ENCODE measurements around the gene FTCDNL1.

Gene FTCDNL1

GRCh38 chr2:199772035-199772976 is 78.7 kb downstream of the FTCDNL1 start:
- peak; percentile 4 for DNase-seq
- Histone ChIP-seq H3K4me1 (ENCODE audit: control insufficient read depth, insufficient read depth, low read depth, low read length) (no peaks in the 10 kb centered on the region), H2BK12ac (ENCODE audit: low read length in 2 of 2) (no peak overlapping the region), H3K23ac (ENCODE audit: low read length in 2 of 2) (no peak overlapping the region), H3K27me3 (ENCODE audit: control insufficient read depth in 1 of 2, insufficient read depth in 1 of 2, low read length in 2 of 2) (no peaks in the 10 kb centered on the region), H3K27ac (ENCODE audit: low read length, poor library complexity, severe bottlenecking) (no peak overlapping the region), H2AFZ (ENCODE audit: low read depth, low read length) (no peak overlapping the region), H2AK5ac (ENCODE audit: low read length, severe bottlenecking) (no peak overlapping the region), H3K4ac (ENCODE audit: low read depth in 1 of 2, low read length in 2 of 2) (no peak overlapping the region), H3K4me2 (ENCODE audit: low read length, poor library complexity, severe bottlenecking) (no peak overlapping the region), H3K9me3 (ENCODE audit: control insufficient read depth, low read length) (no peaks in the 10 kb centered on the region), H2BK15ac (ENCODE audit: low read depth, poor library complexity, severe bottlenecking) (no peak overlapping the region), H3K18ac (ENCODE audit: low read depth in 1 of 2, low read length in 2 of 2) (no peak overlapping the region), H3K14ac (ENCODE audit: low read length in 2 of 2) (no peak overlapping the region), H3K9ac (ENCODE audit: low read length) (no peak overlapping the region), H2BK5ac (ENCODE audit: low read depth, low read length, poor library complexity, severe bottlenecking) (no peak overlapping the region), H3K4me3 (ENCODE audit: insufficient read depth in 1 of 2, low read depth in 1 of 2, low read length in 2 of 2) (no peak overlapping the region), H3K36me3 (ENCODE audit: control insufficient read depth in 1 of 2, insufficient read depth in 2 of 2, low read depth in 1 of 2, low read length in 2 of 2) (no peaks in the 10 kb centered on the region), H3K79me1 (replicated peaks; ENCODE audit: low read length, poor library complexity, severe bottlenecking) (no peaks in the 10 kb centered on the region), H2BK120ac (ENCODE audit: low read depth, low read length) (no peak overlapping the region), H4K8ac (ENCODE audit: low read length) (no peak overlapping the region), H4K91ac (ENCODE audit: low read length) (no peak overlapping the region)
- 81% methylated on average over 12 of the region's 12 CpGs for WGBS

DNA sequence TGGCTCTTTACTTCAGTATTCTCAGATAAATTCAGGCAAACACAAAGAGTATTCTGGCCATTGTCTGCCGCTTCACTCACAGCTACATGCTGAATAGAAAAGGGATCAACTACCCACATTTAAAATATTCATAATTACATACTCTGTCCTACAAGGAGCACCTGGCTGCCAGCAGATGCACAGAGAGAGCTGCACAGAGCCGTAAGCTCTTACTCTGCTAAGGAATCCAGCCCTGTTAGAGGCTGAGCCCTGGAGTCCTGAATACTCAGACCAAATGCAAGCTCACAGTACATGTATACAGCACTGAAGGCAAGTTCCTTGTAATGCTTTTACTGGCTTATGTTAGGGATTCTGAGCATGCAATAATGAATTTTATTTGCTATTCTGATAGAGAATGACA is 80.3 kb downstream of the FTCDNL1 start:
- H3K23ac ChIP-seq (ENCODE audit: low read length in 2 of 2): no peak overlapping the region
- H2AK5ac ChIP-seq (ENCODE audit: low read length, severe bottlenecking): no peak overlapping the region
- 95% methylated on average over 2 of the region's 2 CpGs for WGBS
- no peak overlapping the region for H2BK12ac ChIP-seq (ENCODE audit: low read length in 2 of 2)
- H4K91ac ChIP-seq (ENCODE audit: low read length): no peak overlapping the region
- H3K9me3 ChIP-seq (ENCODE audit: control insufficient read depth, low read length): no peaks in the 10 kb centered on the region
- H4K8ac ChIP-seq (ENCODE audit: low read length): no peak overlapping the region
- H3K4me1 ChIP-seq (ENCODE audit: control insufficient read depth, insufficient read depth, low read depth, low read length): no peaks in the 10 kb centered on the region
- no peaks in the 10 kb centered on the region for H3K27me3 ChIP-seq (ENCODE audit: control insufficient read depth in 1 of 2, insufficient read depth in 1 of 2, low read length in 2 of 2)
- no peak overlapping the region for H3K9ac ChIP-seq (ENCODE audit: low read length)
- no peak overlapping the region for H3K4me2 ChIP-seq (ENCODE audit: low read length, poor library complexity, severe bottlenecking)
- H2BK15ac ChIP-seq (ENCODE audit: low read depth, poor library complexity, severe bottlenecking): no peak overlapping the region
- no peak overlapping the region for H2BK5ac ChIP-seq (ENCODE audit: low read depth, low read length, poor library complexity, severe bottlenecking)
- no peak overlapping the region for H3K4ac ChIP-seq (ENCODE audit: low read depth in 1 of 2, low read length in 2 of 2)
- no peak overlapping the region for H2AFZ ChIP-seq (ENCODE audit: low read depth, low read length)
- H3K79me1 ChIP-seq (replicated peaks; ENCODE audit: low read length, poor library complexity, severe bottlenecking): no peaks in the 10 kb centered on the region
- H3K14ac ChIP-seq (ENCODE audit: low read length in 2 of 2): no peak overlapping the region
- H3K18ac ChIP-seq (ENCODE audit: low read depth in 1 of 2, low read length in 2 of 2): no peak overlapping the region
- no peak overlapping the region for H3K27ac ChIP-seq (ENCODE audit: low read length, poor library complexity, severe bottlenecking)
- no peak overlapping the region for H3K4me3 ChIP-seq (ENCODE audit: insufficient read depth in 1 of 2, low read depth in 1 of 2, low read length in 2 of 2)
- no peak overlapping the region for H2BK120ac ChIP-seq (ENCODE audit: low read depth, low read length)
- H3K36me3 ChIP-seq (ENCODE audit: control insufficient read depth in 1 of 2, insufficient read depth in 2 of 2, low read depth in 1 of 2, low read length in 2 of 2): no peaks in the 10 kb centered on the region
- no peak for DNase-seq

DNA sequence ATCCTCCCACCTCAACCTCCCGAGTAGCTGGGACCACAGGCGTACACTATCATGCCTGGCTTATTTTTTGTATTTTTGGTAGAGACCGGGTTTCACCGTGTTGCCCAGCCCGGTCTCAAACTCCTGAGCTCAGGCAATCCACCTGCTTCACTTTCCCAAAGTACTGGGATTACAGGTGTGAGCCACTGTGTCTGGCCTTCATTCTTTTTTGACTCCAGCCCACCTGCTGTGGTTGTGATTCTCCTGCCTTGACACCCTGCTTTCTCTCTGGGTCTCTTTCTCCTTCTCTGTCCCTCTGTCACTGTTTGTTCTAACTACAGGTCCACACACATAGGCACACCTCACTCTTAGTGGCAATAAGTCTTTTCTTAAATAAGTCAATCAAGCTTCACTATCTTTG is 85.3 kb downstream of the FTCDNL1 start:
- Histone ChIP-seq H3K36me3 (ENCODE audit: control insufficient read depth in 1 of 2, insufficient read depth in 2 of 2, low read depth in 1 of 2, low read length in 2 of 2) (no peaks in the 10 kb centered on the region), H2AK5ac (ENCODE audit: low read length, severe bottlenecking) (no peak overlapping the region), H3K9me3 (ENCODE audit: control insufficient read depth, low read length) (no peaks in the 10 kb centered on the region), H2BK120ac (ENCODE audit: low read depth, low read length) (no peak overlapping the region), H3K27ac (ENCODE audit: low read length, poor library complexity, severe bottlenecking) (no peak overlapping the region), H3K4me2 (ENCODE audit: low read length, poor library complexity, severe bottlenecking) (no peak overlapping the region), H2BK15ac (ENCODE audit: low read depth, poor library complexity, severe bottlenecking) (no peak overlapping the region), H3K18ac (ENCODE audit: low read depth in 1 of 2, low read length in 2 of 2) (no peak overlapping the region), H3K79me1 (replicated peaks; ENCODE audit: low read length, poor library complexity, severe bottlenecking) (no peaks in the 10 kb centered on the region), H4K8ac (ENCODE audit: low read length) (no peak overlapping the region), H3K23ac (ENCODE audit: low read length in 2 of 2) (no peak overlapping the region), H2AFZ (ENCODE audit: low read depth, low read length) (no peak overlapping the region), H3K14ac (ENCODE audit: low read length in 2 of 2) (no peak overlapping the region), H3K4me3 (ENCODE audit: insufficient read depth in 1 of 2, low read depth in 1 of 2, low read length in 2 of 2) (no peak overlapping the region), H4K91ac (ENCODE audit: low read length) (no peak overlapping the region), H3K4ac (ENCODE audit: low read depth in 1 of 2, low read length in 2 of 2) (no peak overlapping the region), H2BK5ac (ENCODE audit: low read depth, low read length, poor library complexity, severe bottlenecking) (no peak overlapping the region), H3K4me1 (ENCODE audit: control insufficient read depth, insufficient read depth, low read depth, low read length) (no peaks in the 10 kb centered on the region), H3K9ac (ENCODE audit: low read length) (no peak overlapping the region), H2BK12ac (ENCODE audit: low read length in 2 of 2) (no peak overlapping the region), H3K27me3 (ENCODE audit: control insufficient read depth in 1 of 2, insufficient read depth in 1 of 2, low read length in 2 of 2) (no peaks in the 10 kb centered on the region)
- 94% methylated on average over 5 of the region's 5 CpGs for WGBS
- DNase-seq: no peak

GRCh38 chr2:199764273-199764800 is 86.7 kb downstream of the FTCDNL1 start:
- Histone ChIP-seq H3K14ac (ENCODE audit: low read length in 2 of 2) (no peak overlapping the region), H3K9ac (ENCODE audit: low read length) (no peak overlapping the region), H2BK5ac (ENCODE audit: low read depth, low read length, poor library complexity, severe bottlenecking) (no peak overlapping the region), H3K23ac (ENCODE audit: low read length in 2 of 2) (no peak overlapping the region), H3K27me3 (ENCODE audit: control insufficient read depth in 1 of 2, insufficient read depth in 1 of 2, low read length in 2 of 2) (no peaks in the 10 kb centered on the region), H3K4ac (ENCODE audit: low read depth in 1 of 2, low read length in 2 of 2) (no peak overlapping the region), H3K4me3 (ENCODE audit: insufficient read depth in 1 of 2, low read depth in 1 of 2, low read length in 2 of 2) (no peak overlapping the region), H2BK12ac (ENCODE audit: low read length in 2 of 2) (no peak overlapping the region), H3K79me1 (replicated peaks; ENCODE audit: low read length, poor library complexity, severe bottlenecking) (no peaks in the 10 kb centered on the region), H2BK120ac (ENCODE audit: low read depth, low read length) (no peak overlapping the region), H4K8ac (ENCODE audit: low read length) (no peak overlapping the region), H2AFZ (ENCODE audit: low read depth, low read length) (no peak overlapping the region), H3K4me1 (ENCODE audit: control insufficient read depth, insufficient read depth, low read depth, low read length) (no peaks in the 10 kb centered on the region), H2AK5ac (ENCODE audit: low read length, severe bottlenecking) (no peak overlapping the region), H3K4me2 (ENCODE audit: low read length, poor library complexity, severe bottlenecking) (no peak overlapping the region), H3K27ac (ENCODE audit: low read length, poor library complexity, severe bottlenecking) (no peak overlapping the region), H3K18ac (ENCODE audit: low read depth in 1 of 2, low read length in 2 of 2) (no peak overlapping the region), H4K91ac (ENCODE audit: low read length) (no peak overlapping the region), H2BK15ac (ENCODE audit: low read depth, poor library complexity, severe bottlenecking) (no peak overlapping the region), H3K9me3 (ENCODE audit: control insufficient read depth, low read length) (no peaks in the 10 kb centered on the region), H3K36me3 (ENCODE audit: control insufficient read depth in 1 of 2, insufficient read depth in 2 of 2, low read depth in 1 of 2, low read length in 2 of 2) (no peaks in the 10 kb centered on the region)
- DNase-seq: no peak
- WGBS: 88% methylated on average over 5 of the region's 7 CpGs
